ENCODE data around the gene SYNGR3.
A peak's percentile ranks its signal among the peaks of the same experiment; 100 is the strongest.

SYNGR3 gene

DNA sequence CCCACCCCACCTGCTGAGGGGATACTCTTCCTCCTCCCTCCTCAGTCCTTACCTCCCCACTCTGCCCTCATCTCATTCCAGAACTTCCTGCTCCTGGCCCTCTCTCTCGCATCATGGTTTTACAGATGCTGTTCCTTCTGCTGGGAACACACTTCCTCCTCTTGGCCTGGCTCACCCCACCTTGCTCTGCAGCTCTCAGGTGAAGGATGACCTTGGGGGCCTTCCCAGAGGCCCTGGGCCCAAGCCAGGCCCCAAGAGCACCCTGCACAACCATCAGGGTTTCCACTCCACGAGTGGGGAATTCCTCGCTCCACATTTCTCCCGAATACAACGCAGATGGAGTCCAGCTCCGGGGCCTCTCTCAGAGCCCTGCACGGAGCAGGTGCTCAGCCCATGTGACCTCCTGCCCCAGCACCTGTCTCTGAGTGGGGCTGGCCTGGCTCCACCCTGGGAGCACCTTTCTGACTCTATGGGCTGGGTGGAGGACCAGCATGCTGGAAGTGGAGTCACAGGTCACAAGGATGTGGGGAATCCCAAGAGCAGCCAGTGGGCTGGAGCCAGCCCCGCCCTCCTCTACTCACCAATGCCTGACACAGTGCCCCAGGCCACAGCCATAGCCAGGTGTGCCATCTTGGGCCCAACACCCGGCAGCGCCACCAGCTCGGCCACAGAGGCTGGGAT lies 53.4 kb downstream of the SYNGR3 start:
- DNase-seq = peak; percentile 35

Data from NCI-H345 (cell line).